AG04450 (cell line): ENCODE results near the gene URI1. TPM values are rescaled to one million over a fixed set of nuclear protein-coding genes. Genes with fewer than 3 reads are reported as not detected.
"Not testable (repeated sequence)": the region's sequence is repeated elsewhere in the genome, so short reads cannot be mapped to it uniquely, and the experiment has no call there.

Source experiments
- CTCF ChIA-PET: fragments of 300-600, 350-600 bp; formaldehyde crosslinking; extraction: SDS; loops from one replicate; lab custom pipeline; 2022; ENCODE audit warnings: antibody characterized with exemption, inconsistent platforms; lab: Charles Lee
- POLR2A ChIA-PET: fragments of 350-600 bp; formaldehyde crosslinking; extraction: SDS; loops from one replicate; lab custom pipeline; 2021; ENCODE audit warnings: antibody characterized with exemption, inconsistent platforms; lab: Yijun Ruan, JAX
- DNase-seq: peaks from one replicate; pipeline ENCODE4 v3.0.0-alpha.2; 2011; ENCODE audit warnings: low read depth, low spot score
- H3K27ac ChIP-seq: one replicate; pipeline ENCODE4 v1.5.1; 2012; ENCODE audit warnings: low read depth, low read length, control low read depth
- H3K27me3 ChIP-seq: one replicate; pipeline ENCODE4 v1.6.0; 2012; ENCODE audit warnings: low read length; ENCODE audit not compliant: control insufficient read depth, insufficient read depth
- H3K4me3 ChIP-seq: 2 replicates; pipeline ENCODE4 v1.5.1; 2011; ENCODE audit warnings: mild to moderate bottlenecking, low read depth, low read length, control low read depth
- H3K9me3 ChIP-seq: 2 replicates; pipeline ENCODE4 v1.5.1; 2012; ENCODE audit warnings: low read length; ENCODE audit not compliant: control insufficient read depth, insufficient read depth
- CTCF ChIP-seq: IDR thresholded peaks from 2 replicates; pipeline ENCODE4 v1.5.1; 2011; ENCODE audit warnings: low read depth, low read length, control low read depth, inconsistent platforms
- polyA plus RNA-seq: library from polyadenylated mRNA; depleted of rRNA; stranded (reverse); fragments of >200 nt; gene quantifications from 2 replicates; pipeline ENCODE4 v1.2.3, GENCODE V29; 2011

Gene URI1
- polyA plus RNA-seq, 1 experiment, result 79.0 TPM

- Histone ChIP-seq H3K27ac (no peak overlapping the region), H3K4me3 (no peak overlapping the region), H3K27me3 (no peaks in the 10 kb centered on the region), H3K9me3 (peaks cover 3% of the 10 kb centered on the region; the same call in 1 of the 2 replicates)
- CTCF ChIA-PET, result no interaction called here
- POLR2A ChIA-PET, result no interaction called here
- DNase-seq, result no peak
- no peak for TF ChIP-seq CTCF
Observed at GRCh38 chr19:29904017-29904416, 38.0 kb upstream of the URI1 start.

DNA sequence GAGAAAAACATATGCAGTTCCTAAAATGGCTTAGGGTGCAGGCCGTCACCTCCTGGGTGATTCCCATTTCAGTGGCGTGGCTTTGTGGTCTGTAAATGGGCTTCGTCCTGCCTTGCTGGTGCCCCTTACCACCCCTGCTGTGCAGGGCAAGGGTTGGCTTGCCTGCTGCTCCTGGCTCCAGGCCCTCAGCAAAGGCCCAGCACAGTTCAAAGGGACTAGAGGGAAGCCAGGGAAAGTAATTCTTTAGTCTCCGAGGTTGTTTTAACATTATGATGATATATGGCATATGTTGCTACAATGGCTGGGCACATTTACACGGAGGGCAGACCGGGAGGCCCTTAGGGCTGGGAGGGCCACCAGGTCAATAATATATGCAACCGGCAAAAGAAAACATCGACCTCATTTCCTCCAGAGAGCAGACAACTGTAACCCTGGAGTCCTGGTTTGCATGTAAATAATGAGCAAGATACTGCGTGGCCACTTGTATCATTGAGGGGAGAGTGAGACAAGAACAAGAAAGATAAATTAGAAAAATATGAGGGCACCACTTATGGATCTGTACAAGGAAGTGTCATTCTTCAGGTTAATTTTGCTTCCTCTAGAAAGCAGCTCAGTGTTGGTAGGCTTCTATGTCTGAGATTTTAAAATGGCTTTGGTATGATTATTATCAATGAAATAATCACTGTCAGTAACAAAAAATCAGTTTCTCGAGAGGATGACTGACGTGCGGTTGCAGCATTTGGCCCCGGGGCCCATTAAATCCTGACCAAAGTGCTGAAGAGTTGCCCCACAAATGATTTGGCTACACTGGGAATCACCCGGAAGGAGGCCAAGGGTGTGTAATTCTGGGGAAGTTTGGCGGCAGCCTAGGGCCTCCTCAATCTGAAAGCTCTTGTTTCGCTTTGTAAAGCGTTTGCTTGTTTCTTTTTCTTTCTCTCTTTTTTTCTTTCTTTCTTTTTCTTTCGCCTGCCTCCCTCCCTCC is 32.8 kb upstream of the URI1 start:
- DNase-seq, result no peak
- CTCF ChIA-PET, result no interaction called here
- no peak for TF ChIP-seq CTCF
- Histone ChIP-seq H3K9me3 (no peaks in the 10 kb centered on the region), H3K27me3 (no peaks in the 10 kb centered on the region), H3K27ac (no peak overlapping the region), H3K4me3 (no peak overlapping the region)
- POLR2A ChIA-PET, result no interaction called here

- Histone ChIP-seq H3K27ac (no peak overlapping the region), H3K4me3 (no peak overlapping the region), H3K27me3 (no peaks in the 10 kb centered on the region), H3K9me3 (no peaks in the 10 kb centered on the region)
- ChIA-PET CTCF (no interaction called here), POLR2A (no interaction called here)
- TF ChIP-seq CTCF, result no peak
- DNase-seq, result no peak
Observed at GRCh38 chr19:29914933-29915332, 27.1 kb upstream of the URI1 start.

- H3K27me3 ChIP-seq, POLR2A ChIA-PET, DNase-seq, H3K9me3 ChIP-seq, H3K4me3 ChIP-seq, H3K27ac ChIP-seq, CTCF ChIA-PET: not testable (repeated sequence)
Observed at GRCh38 chr19:29915832-29916231, 26.2 kb upstream of the URI1 start.

GRCh38 chr19:29917911-29918310 is 24.1 kb upstream of the URI1 start:
- no peaks in the 10 kb centered on the region for H3K27me3 ChIP-seq
- POLR2A ChIA-PET, result no interaction called here
- H3K4me3 ChIP-seq, result no peak overlapping the region
- CTCF ChIA-PET, result no interaction called here
- TF ChIP-seq CTCF, result no peak
- no peaks in the 10 kb centered on the region for H3K9me3 ChIP-seq
- DNase-seq, result no peak
- H3K27ac ChIP-seq, result no peak overlapping the region
